SK-N-SH (cell line): ENCODE results near the gene CREBZF.

Experiments
- CTCF ChIP-seq: fragments of 200-600 bp; sonication (generic); IDR thresholded peaks from 2 replicates; pipeline ENCODE4 v1.6.1; 2017; ENCODE audit warnings: antibody characterized with exemption, mild to moderate bottlenecking, moderate library complexity
- FOXJ3 ChIP-seq: sonication (generic); formaldehyde crosslinking; IDR thresholded peaks from 2 replicates; pipeline ENCODE4 v1.5.1; 2020; ENCODE audit warnings: mild to moderate bottlenecking, missing genetic modification reagents
- GABPA ChIP-seq: IDR thresholded peaks from 2 replicates; pipeline ENCODE4 v1.4.0; 2012; ENCODE audit warnings: low read depth, mild to moderate bottlenecking
- IRF3 ChIP-seq: fragments of 150-350 bp; IDR thresholded peaks from 2 replicates; pipeline ENCODE4 v1.6.1; 2016; ENCODE audit warnings: mild to moderate bottlenecking, low read depth, low read length
- NRF1 ChIP-seq: IDR thresholded peaks from 2 replicates; pipeline ENCODE4 v1.6.1; 2012; ENCODE audit warnings: low read depth, mild to moderate bottlenecking, low read length
- POLR2AphosphoS5 ChIP-seq: IDR thresholded peaks from 2 replicates; pipeline ENCODE4 v1.6.1; 2012; ENCODE audit warnings: low read depth, low read length
- RCOR1 ChIP-seq: fragments of 150-350 bp; IDR thresholded peaks from 2 replicates; pipeline ENCODE4 v1.6.1; 2017; ENCODE audit warnings: antibody characterized with exemption, low read length
- REST ChIP-seq: IDR thresholded peaks from 2 replicates; pipeline ENCODE4 v1.6.1; 2012; ENCODE audit warnings: mild to moderate bottlenecking, low read depth, low read length, moderate library complexity

GRCh38 chr11:85679576-85679975 lies 14.6 kb upstream of the CREBZF start:
- TF ChIP-seq FOXJ3 (CRISPR knock-in tag): no peak
- TF ChIP-seq POLR2AphosphoS5: no peak
- no peak for TF ChIP-seq CTCF
- no peak for TF ChIP-seq RCOR1
- TF ChIP-seq IRF3: no peak
- TF ChIP-seq NRF1: no peak
- no peak for TF ChIP-seq REST
- no peak for TF ChIP-seq GABPA
